Body of pancreas (tissue), 4 donors: Measurements from ENCODE around the gene PSPN.

Experiments
- CTCF ChIP-seq, 7 experiments: fragments of 450-650 bp in 4 of 7; fragments of 200-600 bp in 3 of 7; sonication (generic) in 3 of 7; IDR thresholded peaks; one replicate each; pipeline ENCODE4 v1.5.1; 2016 to 2019; ENCODE audit warnings: antibody characterized with exemption in 7 of 7
- POLR2A ChIP-seq, 3 donors: fragments of 450-650 bp; IDR thresholded peaks; one replicate each; pipeline ENCODE4 v1.6.1; 2016; ENCODE audit warnings: antibody characterized with exemption in 3 of 3, mild to moderate bottlenecking in 2 of 3

- TF ChIP-seq CTCF (IDR thresholded peaks at IDR 0.05) (no peak), POLR2A (IDR thresholded peaks at IDR 0.05) (no peak)
Observed at GRCh38 chr19:6413291-6413690, 37.6 kb upstream of the PSPN start.
